K562 (cell line): ENCODE results near the gene METTL25. TPM values are rescaled to one million over a fixed set of nuclear protein-coding genes. Genes with fewer than 3 reads are reported as not detected.

Experiments
- ATAC-seq: fragments of 200-7000 bp; cut with Tn5 transposase; 3 replicates; pipeline ENCODE4 v1.9.1; 2020; ENCODE audit warnings: moderate library complexity
- BruUV-seq: library from RNA; stranded (reverse); fragments of 400-500 nt; replicated peaks from 2 replicates; lab custom pipeline; 2021; lab: Mats Ljungman, UMichigan
- CTCF ChIA-PET: fragments of 300-600 bp; formaldehyde crosslinking; extraction: SDS; loops from one replicate; lab custom pipeline; 2021; ENCODE audit warnings: low intra/inter-chr PET ratio; lab: Yijun Ruan, JAX
- POLR2A ChIA-PET: fragments of 300-600, 350-650 bp; sonication (Branson Sonifier 250); formaldehyde crosslinking; extraction: SDS; loops from one replicate; lab custom pipeline; 2021; ENCODE audit warnings: antibody characterized with exemption, inconsistent platforms; lab: Yijun Ruan, JAX
- DNase-seq, 4 experiments: peaks; one replicate each; pipeline versions ENCODE4 v3.0.0 to v3.0.0-alpha.2; 2011 to 2018; ENCODE audit warnings: low spot score in 3 of 4, mixed read lengths in 3 of 4; ENCODE audit errors: extremely low read depth in 1 of 4
- FAIRE-seq: peaks from 2 replicates; lab custom pipeline; 2011; peaks lifted over from hg19 to GRCh38; lab: Jason Lieb, UNC
- H2AFZ ChIP-seq: 2 replicates; pipeline ENCODE4 v1.6.0; 2011; ENCODE audit warnings: low read depth, low read length, control low read depth, inconsistent platforms
- H3K27ac ChIP-seq: fragments of 200-600 bp; 3 replicates; pipeline ENCODE4 v1.8.0; 2011; ENCODE audit warnings: low read depth, mild to moderate bottlenecking, control low read depth, inconsistent platforms, low read length, moderate library complexity, mixed read lengths; ENCODE audit errors: extremely low read depth
- H3K27me3 ChIP-seq, 2 experiments: fragments of 300-600 bp in 1 of 2; 2 replicates in 1 of 2; 3 replicates in 1 of 2; pipeline versions ENCODE4 v1.6.0 to v1.8.0; 2011; ENCODE audit warnings: inconsistent platforms in 2 of 2, low read length in 2 of 2, mild to moderate bottlenecking in 1 of 2, mixed read lengths in 1 of 2, moderate library complexity in 1 of 2; ENCODE audit not compliant: control insufficient read depth in 2 of 2, insufficient read depth in 2 of 2
- H3K36me3 ChIP-seq: fragments of 300-600 bp; 3 replicates; pipeline ENCODE4 v1.8.0; 2011; ENCODE audit warnings: mild to moderate bottlenecking, low read length, inconsistent platforms; ENCODE audit not compliant: control insufficient read depth, insufficient read depth
- H3K4me1 ChIP-seq, 2 experiments: fragments of 200-600 bp in 1 of 2; replicated peaks in 1 of 2; 2 replicates in 1 of 2; 3 replicates in 1 of 2; pipeline versions ENCODE4 v1.5.1 to v1.8.0; 2011; ENCODE audit warnings: inconsistent platforms in 2 of 2, low read length in 2 of 2, mild to moderate bottlenecking in 1 of 2, mixed read lengths in 1 of 2, moderate library complexity in 1 of 2; ENCODE audit not compliant: control insufficient read depth in 2 of 2, insufficient read depth in 2 of 2
- H3K4me2 ChIP-seq: 2 replicates; pipeline ENCODE4 v1.6.1; 2011; ENCODE audit warnings: low read length, control low read depth, inconsistent platforms, mixed read lengths; ENCODE audit not compliant: insufficient read depth
- H3K4me3 ChIP-seq: fragments of 200-600 bp; sonication (generic), shearing (Covaris generic); 2 replicates; pipeline ENCODE4 v1.5.1; 2016; ENCODE audit warnings: control low read depth, inconsistent platforms
- H3K79me2 ChIP-seq: fragments of 200-600 bp; 3 replicates; pipeline ENCODE4 v1.8.0; 2011; ENCODE audit warnings: low read length, inconsistent platforms; ENCODE audit not compliant: control insufficient read depth, insufficient read depth
- H3K9ac ChIP-seq, 2 experiments: 2 replicates each; pipeline versions ENCODE4 v1.6.0 to v1.6.1; 2011; ENCODE audit warnings: low read depth in 2 of 2, low read length in 2 of 2, control low read depth in 1 of 2, inconsistent platforms in 1 of 2, mild to moderate bottlenecking in 1 of 2, mixed read lengths in 1 of 2; ENCODE audit not compliant: insufficient read depth in 1 of 2
- H3K9me1 ChIP-seq: one replicate; pipeline ENCODE4 v1.6.0; 2011; ENCODE audit warnings: inconsistent platforms, mild to moderate bottlenecking, low read length, moderate library complexity; ENCODE audit not compliant: control insufficient read depth, insufficient read depth
- H3K9me3 ChIP-seq: replicated peaks from 2 replicates; pipeline ENCODE4 v1.5.1; 2011; ENCODE audit warnings: low read depth, low read length, inconsistent platforms; ENCODE audit not compliant: control insufficient read depth, insufficient read depth
- H4K20me1 ChIP-seq: replicated peaks from 2 replicates; pipeline ENCODE4 v1.6.1; 2011; ENCODE audit warnings: low read length, inconsistent platforms, mixed read lengths; ENCODE audit not compliant: control insufficient read depth, insufficient read depth
- E2F4 ChIP-seq: sonication (generic); formaldehyde crosslinking; IDR thresholded peaks from 2 replicates; pipeline ENCODE4 v1.8.0; 2022; ENCODE audit warnings: mild to moderate bottlenecking, low read depth, missing genetic modification reagents
- HES1 ChIP-seq: fragments of 450-650 bp; IDR thresholded peaks from 2 replicates; pipeline ENCODE4 v1.6.1; 2016; ENCODE audit warnings: low read depth, mild to moderate bottlenecking, moderate library complexity
- MYNN ChIP-seq, 2 experiments: sonication (generic); formaldehyde crosslinking in 1 of 2; IDR thresholded peaks; 2 replicates each; pipeline versions ENCODE4 v1.5.0 to v1.6.1; 2016 to 2020; ENCODE audit warnings: antibody characterized with exemption in 1 of 2, missing genetic modification reagents in 1 of 2
- ZNF133 ChIP-seq: fragments of 250-450 bp; sonication (Bioruptor Pico); IDR thresholded peaks from 2 replicates; pipeline ENCODE4 v1.4.0; 2020; ENCODE audit warnings: mild to moderate bottlenecking
- WGBS: fragments of 100-300 bp; shearing (Covaris generic); methylation state at CpG from one replicate; pipeline ENCODE4 v1.1.6; 2016; ENCODE audit warnings: low coverage, mixed read lengths; ENCODE audit not compliant: insufficient coverage; ENCODE audit errors: missing lambda C conversion rate; 5-methylcytosine and 5-hydroxymethylcytosine counted together
- in situ Hi-C: fragments of 300-500 bp; cut with MboI; formaldehyde crosslinking; loops from 4 replicates; pipeline ENCODE4 v1.15.0; 2018; ENCODE audit warnings: inconsistent platforms, mixed read lengths
- intact Hi-C: fragments of 100-400 bp; cut with micrococcal nuclease; formaldehyde crosslinking; loops from 2 replicates; pipeline ENCODE4 v1.14.2; 2022
- polyA plus RNA-seq, 8 experiments: library from polyadenylated mRNA; depleted of rRNA in 4 of 8; stranded (reverse) in 5 of 8; unstranded in 3 of 8; fragments of >200 nt; fragmentation: Nextera tagmentation in 2 of 8; fragmentation: Illumina TruSeq in 1 of 8; extraction: Ambion mirVana in 2 of 8; extraction: Trizol in 1 of 8; gene quantifications; 2 replicates each; pipeline versions ENCODE4 v1.2.1 to v1.2.3, GENCODE V29; 2011 to 2014; ENCODE audit warnings: inconsistent platforms in 1 of 8, missing spikeins in 1 of 8
- total RNA-seq, 7 experiments: library from RNA; depleted of rRNA in 6 of 7; stranded (reverse); fragments of >200 nt in 6 of 7; fragmentation: Illumina TruSeq in 2 of 7; extraction: Trizol in 2 of 7; gene quantifications; 2 replicates each; pipeline versions ENCODE4 v1.2.1 to v1.2.3, GENCODE V29; 2011 to 2021; ENCODE audit warnings: low replicate concordance in 1 of 7

The METTL25 gene
- total and polyA plus RNA-seq, 9 of the 15 experiments (the other 6 are each of a cell fraction or from before 2014, with no cell fraction given) = 0.50 to 2.4 (median 1.9) TPM

GRCh38 chr12:82523996-82524395, 165.7 kb downstream of the METTL25 start (continued):
- no peak for TF ChIP-seq HES1
- TF ChIP-seq E2F4 = no peak
- TF ChIP-seq, all 486 proteins: peak for 0

- H3K4me1 ChIP-seq = no peaks in the 10 kb centered on the region
- no peaks in the 10 kb centered on the region for H3K36me3 ChIP-seq
- DNase-seq = no peak
- ChIA-PET POLR2A (no interaction called here), CTCF (no interaction called here)
- no peak for ATAC-seq
- WGBS = 0% methylated on average over 2 of the region's 2 CpGs
- intact Hi-C loops = no loop called here
- H3K27me3 ChIP-seq = no peaks in the 10 kb centered on the region
- H3K4me2 ChIP-seq = no peak overlapping the region
- no peaks in the 10 kb centered on the region for H3K9me3 ChIP-seq
- H4K20me1 ChIP-seq = no peaks in the 10 kb centered on the region
- no peak overlapping the region for H3K27ac ChIP-seq
- no TSS peak for BruUV-seq
- no peak for TF ChIP-seq MYNN (IDR thresholded peaks at IDR 0.05)
- no peak for TF ChIP-seq MYNN (CRISPR knock-in tag; IDR thresholded peaks at IDR 0.05)
- no peak for TF ChIP-seq ZNF133
- no peak overlapping the region for H3K9ac ChIP-seq
- FAIRE-seq = no peak
- no peak overlapping the region for H2AFZ ChIP-seq
- H3K79me2 ChIP-seq = no peaks in the 10 kb centered on the region
- no peak overlapping the region for H3K4me3 ChIP-seq
- H3K9me1 ChIP-seq = no peaks in the 10 kb centered on the region
- in situ Hi-C loops = no loop called here
Observed at GRCh38 chr12:82524641-82525040, 166.3 kb downstream of the METTL25 start.
